Inferior parietal cortex (tissue), 1 donor: Measurements from ENCODE around the gene TRIM65.
"Not testable (repeated sequence)": the region's sequence is repeated elsewhere in the genome, so short reads cannot be mapped to it uniquely, and the experiment has no call there.

Experiments
- DNase-seq: peaks from one replicate; pipeline ENCODE4 v3.0.0-alpha.2; 2016; ENCODE audit errors: extremely low spot score

TRIM65 gene

DNA sequence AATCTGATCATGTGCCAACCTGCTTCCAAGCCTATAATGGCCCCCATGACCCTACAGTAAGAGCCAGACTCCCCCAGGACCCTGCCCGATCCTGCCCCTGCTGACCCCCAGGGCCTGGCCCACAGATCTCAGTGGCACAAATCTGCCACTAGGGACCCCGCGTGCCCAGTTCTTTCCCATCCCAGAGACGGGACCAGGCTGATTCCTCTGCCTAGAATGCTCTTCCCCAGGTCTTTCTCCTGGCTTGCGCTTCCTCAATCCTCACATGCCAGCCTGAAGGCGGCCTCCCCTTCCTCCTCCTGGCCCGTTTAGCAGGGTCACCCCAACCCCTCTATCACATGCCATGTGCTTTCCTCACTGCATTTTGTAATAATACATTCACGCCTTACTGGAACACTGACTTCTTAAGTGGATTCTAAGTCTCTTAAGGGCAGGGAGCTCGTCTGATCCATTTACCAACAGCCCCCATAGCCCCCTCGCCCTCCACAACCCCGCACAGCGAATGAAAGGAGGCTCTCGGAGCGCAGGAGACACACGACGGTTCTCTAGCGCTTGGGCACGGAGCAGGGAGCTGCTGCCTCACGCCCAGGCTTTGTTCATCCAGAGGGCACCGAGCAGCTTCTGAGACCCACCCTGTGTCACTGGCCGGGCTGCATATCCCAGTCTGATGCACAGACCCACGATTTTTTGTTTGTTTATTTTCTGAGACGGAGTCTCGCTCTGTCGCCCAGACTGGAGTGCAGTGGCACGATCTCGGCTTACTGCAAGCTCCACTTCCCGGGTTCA lies 1.2 kb downstream of the TRIM65 start:
- no peak for DNase-seq

DNA sequence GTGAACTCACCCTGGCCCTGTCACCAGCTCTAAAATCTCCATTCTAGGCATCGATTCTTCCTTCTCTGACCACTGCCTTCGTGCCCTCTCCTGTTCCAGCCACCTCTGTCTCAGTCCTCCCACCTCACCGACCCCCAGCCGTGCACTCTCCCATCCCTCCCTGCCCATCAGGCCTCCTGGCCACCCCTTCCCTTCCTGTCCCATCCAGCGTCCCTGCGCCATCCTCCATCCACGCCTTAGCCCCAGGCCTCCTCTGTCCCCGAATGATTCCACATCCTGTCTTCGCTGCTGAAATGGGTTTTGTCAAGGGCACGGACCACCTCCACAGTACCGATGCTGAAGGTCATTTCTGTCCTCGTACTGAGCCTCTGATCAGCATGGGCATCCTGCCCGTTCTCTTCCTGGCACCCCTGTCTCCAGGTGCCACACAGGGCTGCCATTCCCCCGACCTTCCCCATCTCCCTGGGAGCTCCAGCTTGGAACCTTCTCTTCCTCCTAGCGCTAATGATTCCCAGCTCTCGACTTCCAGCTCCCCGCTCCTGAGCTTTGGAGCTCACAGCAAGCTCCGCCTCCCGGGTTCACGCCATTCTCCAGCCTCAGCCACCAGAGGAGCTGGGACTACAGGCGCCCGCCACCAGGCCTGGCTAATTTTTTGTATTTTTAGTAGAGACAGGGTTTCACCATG lies 2.6 kb downstream of the TRIM65 start:
- no peak for DNase-seq

DNA sequence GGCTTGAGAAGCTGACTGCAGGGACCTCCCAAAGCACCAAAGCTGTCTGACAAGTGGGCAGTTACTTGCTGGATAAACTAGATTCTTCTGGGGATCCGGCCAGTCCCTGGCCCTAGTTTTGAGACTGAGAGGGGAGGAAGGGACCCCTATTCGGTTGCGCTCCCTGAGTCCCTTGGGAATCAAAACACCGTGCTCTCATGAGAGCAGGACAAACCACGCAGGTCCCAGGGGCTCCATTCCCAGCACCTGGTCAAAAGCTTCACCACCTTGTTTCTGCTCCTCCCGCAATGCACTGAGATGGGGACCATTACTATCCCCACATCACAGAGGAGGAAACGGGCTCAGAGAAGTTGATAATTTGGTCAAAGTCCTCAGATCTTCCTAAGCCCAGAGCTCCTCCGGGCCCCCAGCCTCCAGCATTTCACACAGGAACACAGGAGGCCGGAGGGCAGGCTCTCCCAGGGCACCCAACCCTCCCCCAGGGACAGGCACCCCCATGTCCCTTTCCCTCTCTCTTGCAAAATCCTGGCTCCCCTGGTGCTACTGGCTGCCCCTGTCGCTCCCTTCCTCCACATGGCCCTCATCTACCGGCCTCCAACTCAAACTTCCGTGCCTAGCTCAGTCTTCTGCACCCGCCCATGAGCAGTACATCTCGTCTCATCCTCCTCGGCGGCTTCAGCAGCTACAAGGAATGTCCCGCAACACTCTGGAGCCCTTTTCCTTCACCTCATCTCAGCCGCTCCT lies 3.3 kb downstream of the TRIM65 start:
- DNase-seq: no peak

DNA sequence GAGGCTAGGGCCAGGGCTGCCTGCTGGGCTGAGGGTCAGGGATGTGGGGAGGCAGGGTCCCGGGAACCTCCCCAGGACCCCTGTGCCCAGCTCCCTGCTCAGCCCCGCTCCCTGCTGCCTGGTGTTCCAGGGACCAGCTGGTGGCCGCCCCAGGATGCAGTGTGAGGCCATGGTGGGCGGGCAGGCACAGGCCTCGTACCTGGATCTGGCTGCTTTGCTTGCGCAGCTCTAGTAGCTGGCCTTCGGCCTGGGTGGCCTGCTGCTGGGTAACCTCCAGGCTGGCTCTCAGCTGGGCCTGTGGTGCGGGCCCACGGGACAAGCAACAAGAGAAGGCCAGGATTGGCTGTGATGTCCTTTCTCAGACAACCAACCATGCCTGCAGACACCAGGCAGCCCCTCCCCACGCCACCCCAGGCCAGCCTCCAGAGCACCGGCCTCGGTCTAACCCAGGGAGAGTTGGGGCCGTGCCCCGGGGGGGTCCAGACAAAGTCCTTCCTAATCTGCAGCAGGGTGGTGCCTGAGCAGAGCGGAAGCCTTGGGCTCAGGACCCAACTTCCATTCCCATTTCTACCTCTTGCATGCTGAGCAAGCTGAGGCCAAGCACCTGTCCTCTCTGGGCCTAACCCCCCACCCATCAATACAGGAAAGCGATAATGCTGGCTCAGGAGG lies 4.1 kb downstream of the TRIM65 start:
- DNase-seq: no peak

DNA sequence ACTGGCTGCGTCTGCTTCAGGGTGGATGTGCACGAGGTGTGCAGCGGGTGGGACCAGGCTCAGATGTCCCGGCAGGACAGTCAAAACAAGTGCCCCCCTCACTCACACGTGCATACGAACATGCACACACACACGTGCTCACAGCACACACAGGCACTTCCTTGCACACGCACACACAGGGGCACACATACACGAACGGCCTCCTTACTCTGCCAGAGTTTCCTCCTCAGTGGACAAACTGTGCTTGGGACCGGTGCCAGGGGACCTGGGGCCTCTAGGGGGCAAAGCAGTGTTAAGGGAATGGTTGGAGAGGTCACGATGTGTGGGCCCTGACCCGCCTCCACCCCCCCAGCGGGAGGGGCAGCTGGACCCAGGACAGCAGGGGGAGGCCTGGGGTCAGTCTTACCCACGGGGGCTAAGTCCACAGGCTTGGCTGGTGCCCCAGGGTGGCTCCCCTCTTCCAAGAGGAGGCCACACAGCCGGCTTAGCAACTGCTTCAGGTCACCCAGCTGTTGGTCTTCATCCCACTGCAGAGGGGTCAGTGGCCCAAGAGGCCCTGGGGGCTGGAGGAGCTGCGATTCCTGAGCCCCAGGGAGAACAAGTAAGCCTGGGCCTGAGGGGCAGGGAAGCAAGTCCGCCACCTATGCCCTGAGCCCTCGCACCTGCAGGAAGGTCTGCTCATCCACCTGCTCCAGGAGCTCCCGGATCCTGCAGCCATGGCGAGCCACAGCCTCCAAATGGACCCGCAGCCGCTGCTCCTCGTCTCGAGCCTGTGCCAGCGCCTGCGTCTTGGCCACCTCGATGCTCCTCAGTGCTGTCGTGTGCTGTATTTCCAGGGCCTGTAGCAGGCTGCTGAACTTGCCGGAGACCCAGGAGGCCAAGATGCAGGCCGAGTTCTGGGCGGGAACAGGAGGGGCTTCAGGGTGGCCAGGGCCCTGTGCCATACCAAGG lies 4.9 kb downstream of the TRIM65 start:
- no peak for DNase-seq

DNA sequence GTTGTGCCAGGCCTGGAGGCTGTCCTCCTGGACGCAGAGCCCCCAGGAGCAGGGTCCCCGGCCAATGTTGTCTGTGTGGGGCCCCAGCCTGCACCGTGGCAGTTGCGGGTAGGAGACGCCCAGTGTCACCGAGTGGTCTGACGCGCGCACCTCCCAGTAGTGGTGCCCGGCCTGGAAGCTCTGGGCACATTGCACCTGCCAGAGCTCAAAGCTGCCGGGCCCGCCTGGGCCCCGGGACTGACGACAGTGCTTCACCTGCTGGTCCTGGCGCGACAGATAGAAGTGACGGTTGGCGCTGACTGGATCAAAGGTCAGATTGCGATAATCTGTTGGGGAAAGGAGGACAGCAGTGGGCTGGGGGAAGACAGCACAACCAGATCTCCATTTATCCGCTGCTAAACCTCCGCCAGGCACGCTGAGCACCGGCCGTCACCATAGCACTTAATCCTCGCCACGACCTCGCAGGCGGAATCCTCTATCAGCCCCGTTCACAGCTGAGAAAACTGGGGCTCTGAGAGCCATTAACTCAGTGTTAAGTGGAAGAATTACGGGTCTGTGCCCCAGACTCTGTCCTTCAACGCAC lies 5.6 kb downstream of the TRIM65 start:
- DNase-seq: no peak

DNA sequence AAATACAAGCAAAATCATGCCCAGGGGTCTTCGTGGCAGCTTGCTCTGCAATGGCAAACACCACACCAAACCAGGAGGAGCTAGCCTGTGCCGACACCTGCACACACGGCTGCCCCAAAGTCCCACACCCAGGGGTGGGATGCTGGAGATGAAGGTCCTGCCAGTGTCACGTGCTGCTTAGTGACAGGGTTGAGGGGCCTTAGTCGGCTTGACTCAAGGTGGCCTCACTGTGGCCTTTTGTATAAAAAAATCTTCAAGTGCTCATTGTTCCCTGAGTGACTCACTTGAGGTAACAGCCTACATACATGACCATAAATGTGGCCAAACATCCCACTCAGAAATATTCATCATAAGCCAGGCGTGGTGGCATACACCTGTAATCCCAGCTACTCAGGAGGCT lies 7.3 kb downstream of the TRIM65 start:
- DNase-seq: no peak

DNA sequence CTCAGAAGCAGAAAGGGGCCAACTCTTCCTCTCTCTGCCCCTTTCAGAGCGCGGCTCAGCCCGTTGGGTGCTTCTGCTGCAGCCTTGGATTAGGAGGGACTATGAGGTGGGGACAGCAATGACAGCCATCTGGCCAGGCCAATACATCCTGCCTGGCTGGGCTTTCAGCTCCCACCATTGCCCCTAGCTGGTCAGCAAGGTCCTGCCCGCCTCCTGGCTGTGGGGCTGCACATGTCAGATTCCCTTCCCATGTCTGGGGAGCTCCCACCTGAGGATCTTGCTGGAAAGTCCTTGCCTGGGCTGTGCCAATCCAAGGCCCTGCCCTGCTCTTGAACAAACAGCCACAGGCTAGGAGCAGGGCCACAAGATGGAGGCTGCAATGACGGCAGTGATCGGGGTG lies 8.3 kb downstream of the TRIM65 start:
- DNase-seq: no peak

DNA sequence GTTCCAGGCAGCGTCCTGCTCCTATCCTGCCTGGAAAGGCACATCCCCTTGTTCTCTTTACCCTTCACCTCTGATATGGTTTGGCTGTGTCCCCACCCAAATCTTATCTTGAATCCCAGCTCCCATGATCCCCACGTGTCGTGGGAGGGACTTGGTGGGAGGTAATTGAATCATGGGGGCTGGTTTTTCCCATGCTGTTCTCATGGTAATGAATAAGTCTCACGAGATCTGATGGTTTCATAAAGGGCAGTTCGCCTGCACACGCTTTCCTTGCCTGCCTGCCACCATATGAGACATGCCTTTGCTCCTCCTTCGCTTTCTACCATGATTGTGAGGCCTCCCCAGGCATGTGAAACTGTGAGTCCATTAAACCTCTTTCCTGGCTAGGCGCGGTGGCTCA lies 10.9 kb downstream of the TRIM65 start:
- not testable (repeated sequence) for DNase-seq

DNA sequence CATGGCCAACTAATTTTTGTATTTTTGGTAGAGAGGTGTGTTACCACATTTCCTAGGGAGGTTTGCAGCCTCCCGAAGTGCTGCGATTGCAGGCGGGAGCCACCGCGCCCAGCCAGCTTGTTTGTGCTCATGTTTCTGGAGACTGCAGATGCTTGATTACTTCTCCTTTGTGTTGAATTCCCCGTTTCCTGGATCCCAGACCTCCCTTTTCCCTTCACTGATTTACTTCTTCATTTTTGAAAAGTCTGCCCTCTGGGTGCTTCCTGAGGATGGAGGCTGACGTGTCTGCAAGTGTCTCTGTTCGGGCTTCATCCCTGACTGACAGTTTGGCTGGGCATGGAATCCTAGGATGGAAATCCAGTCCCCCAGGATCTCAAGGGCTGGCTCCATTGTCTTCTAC lies 11.3 kb downstream of the TRIM65 start:
- DNase-seq: no peak

DNA sequence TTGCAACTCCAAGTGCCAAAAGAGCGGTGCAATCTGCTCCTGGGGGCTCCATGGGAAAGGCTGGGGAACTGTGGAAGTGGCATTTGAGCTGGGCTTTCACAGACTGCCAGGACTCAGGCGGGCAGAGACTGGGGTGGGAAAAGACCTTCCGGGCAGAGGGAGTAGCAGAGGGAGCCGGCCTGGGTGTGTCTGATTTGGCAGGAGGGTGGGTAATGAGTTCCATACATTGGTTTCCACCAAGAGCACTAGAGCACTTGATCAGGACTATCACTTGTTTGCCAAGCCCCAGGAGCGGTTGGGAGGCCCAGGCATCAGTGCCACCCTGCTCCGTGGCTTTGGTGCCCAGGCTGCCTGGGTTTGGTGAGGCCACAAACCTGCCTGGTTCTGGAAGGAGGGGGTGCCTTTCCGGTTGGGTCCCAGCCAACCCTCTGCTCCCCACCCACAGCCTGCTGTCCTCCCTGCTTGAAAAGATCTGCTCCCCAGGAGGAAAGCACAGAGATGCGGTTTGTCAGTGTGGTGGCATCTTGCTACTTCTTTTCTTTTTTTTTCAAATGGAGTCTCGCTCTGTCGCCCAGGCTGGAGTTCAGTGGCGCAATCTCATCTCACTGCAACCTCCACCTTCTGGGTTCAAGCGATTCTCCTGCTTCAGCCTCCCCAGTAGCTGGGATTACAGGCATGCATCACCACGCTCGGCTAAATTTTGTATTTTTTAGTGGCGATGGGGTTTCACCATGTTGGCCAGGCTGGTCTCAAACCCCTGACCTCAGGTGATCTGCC lies 14.9 kb downstream of the TRIM65 start:
- DNase-seq: no peak

DNA sequence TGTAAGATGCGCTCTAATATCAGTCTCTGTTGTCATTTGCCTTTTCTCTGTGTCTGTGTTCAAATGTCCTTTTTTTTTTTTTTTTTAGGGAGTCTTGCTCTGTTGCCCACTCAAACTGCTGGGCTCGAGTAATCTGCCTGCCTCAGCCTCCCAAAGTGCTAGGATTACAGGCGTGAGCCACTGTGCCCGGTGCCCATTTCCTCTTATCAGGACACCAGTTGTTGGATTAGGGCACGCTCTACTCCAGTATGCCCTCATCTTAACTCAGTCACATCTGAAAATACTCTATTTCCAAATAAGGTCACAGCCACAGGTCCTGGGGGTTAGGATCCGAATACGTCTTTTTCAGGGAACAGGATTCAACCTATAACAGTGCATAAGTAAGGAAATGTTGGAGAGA lies 16.5 kb downstream of the TRIM65 start:
- DNase-seq: no peak

DNA sequence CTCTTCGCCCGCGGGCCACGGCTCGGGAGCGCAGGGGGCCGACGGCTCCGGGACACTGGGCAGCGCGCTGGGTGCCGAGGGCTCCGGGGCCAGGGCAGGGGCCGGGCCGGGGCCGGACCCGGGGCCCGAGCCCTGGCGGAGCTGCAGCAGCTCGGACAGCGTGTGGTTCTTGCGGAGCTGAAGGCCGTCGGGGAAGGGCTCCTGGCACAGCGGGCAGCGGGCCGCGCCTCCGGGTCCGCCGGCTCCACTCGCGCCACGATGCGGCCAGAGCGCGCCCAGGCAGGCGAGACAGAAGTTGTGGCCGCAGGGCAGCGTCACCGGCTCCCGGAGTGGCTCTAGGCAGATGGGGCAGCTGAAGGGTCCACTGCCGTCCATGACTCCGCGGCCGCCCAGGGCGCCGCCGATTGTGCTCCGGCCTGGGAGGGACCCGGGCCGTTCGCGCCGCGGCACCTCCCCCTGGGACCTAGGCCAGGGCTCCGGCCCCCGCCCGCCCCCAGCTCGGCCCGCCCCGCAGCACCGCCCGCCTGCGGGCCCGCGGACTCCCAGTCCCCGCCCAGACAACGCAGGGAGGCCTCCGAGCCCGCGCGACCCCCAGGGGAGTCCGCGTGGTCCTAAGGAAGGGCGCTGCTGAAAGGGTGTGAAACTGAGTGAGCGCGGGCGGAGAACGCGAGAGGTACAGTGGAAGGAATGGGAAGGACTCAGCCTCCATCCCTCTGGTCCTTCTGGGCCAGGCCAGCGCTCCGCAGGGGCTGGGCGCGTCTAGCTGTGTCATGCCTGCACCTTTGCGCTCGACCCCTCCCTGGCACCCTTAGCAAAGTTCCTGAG lies 18.4 kb downstream of the TRIM65 start, which contains the start of gene TRIM47:
Gene TRIM47, minus strand, starts transcription at position 408 of the 825 bp plus-strand sequence. Its CDS starts 33 bp downstream, at position 375.
- no peak for DNase-seq

DNA sequence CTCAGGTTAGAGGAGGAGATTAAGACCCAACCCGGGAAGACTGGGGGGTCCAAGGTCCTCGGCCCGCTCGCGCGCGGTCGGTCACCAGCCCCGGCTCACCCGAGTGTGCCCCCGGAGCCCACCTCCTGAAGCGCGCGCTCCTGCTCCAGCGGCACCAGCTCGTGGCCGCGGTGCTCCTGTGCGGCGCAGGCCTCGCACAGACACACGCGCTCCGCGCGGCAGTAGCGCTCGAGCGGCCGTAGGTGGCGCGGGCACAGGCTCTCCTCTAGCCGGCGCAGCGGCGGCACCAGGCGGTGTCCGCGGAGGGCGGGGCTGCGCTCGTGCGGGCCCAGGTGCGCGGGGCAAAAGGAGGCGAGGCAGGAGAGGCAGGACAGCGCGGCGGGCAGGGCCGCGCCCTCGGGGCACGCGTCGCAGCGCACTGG lies 19.0 kb downstream of the TRIM65 start:
- no peak for DNase-seq

DNA sequence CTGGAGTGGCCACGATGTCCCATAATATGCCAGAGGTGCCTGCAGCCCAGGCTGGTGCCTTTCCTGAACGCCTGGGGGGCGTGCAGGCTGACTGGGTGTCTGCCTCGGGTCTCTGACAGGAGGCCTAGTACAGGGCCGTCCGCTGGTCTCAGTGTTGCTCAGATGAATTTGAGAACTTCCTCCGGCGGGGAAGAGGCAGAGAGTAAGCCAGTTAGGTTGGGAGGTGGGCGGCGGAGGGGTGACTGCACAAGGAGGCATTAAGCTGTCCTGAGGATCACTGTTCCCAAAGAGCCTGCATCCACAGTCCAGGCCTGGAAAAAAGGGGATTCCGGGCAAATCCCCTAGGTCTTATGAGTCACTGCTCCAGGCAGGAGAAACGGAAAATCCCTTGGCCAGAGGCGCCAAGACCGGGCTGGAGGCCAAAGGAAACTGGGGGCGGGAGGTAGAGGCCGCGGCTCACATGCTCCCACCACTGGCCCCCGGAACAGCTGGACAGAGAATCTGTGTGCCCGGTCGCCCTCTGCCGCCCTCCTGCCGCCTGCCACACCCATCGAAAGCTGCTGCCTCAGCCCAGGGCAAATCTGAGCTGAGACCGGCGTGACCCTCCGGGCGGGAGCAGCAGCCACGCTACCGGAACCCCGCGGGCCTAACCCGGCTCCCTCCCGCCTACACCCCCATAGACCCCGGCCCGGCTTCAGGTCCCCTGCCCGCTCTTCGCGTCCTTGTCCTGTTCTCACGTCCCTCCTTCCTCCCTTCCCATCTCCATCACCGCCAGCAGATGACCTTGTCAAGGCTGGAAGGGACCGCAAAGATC lies 19.6 kb downstream of the TRIM65 start:
- peak; percentile 66 for DNase-seq

DNA sequence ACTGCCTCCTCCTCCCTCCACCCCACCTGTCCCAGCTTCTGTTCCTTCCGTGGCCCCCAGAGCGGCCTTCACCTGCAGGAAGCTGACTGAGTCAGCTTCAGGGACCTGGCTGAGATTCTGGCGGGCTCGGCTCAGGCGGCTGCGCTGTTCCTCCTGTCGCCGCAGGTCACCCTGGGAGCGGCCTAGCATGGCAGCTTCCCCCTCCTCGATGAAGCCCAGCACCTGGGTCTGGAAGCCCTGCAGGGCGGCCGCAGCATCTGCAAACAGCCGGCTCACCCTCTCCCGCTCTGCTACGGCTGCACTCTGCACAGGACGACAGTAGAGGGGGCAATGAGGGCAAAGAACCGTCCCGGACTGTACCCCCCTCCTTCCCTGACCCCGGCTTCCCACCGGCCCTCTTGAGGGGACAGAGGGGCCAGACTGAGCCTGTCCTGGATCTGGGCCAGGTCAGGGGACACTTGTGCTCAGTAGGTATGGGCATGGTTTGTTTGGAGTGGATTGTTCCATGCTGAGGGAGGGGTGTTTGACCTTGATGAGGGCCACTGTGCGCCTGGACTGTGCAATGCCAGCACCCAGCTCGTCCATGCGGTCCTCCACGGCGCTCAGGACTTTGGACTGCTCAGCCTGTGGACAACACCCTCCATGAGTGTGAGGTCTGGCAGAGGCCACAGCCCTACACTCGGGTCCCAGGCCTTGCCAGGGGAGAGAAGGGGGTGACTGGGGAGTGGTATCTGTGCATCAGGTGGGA lies 20.4 kb downstream of the TRIM65 start:
- DNase-seq: no peak

DNA sequence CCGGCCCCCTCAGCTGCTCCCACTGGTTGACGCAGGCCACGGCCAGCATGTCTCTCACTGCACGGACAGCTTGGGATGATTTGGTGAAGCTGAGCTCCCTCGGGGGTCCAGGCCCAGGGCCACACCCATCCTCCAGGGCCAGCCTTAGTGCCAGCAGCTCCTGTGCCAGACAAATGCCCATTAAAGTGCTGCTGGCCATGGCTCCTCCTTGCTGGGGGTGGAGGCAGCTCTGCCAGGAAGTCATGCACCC lies 20.9 kb downstream of the TRIM65 start:
- DNase-seq: no peak
